Activated CD4-positive, alpha-beta T cell treated with anti-CD3 and anti-CD28 coated beads, Interleukin-2, Interleukin-6, amounts not matched to agents 100 ng/mL and 50 ng/mL, durations not matched to agents 16 hours and 8 hours (primary cell): ENCODE measurements around the gene RBBP7.
A peak's percentile ranks its signal among the peaks of the same experiment; 100 is the strongest.

Experiments
- DNase-seq: peaks from one replicate; pipeline ENCODE4 v3.0.0-alpha.2; 2020

Gene RBBP7

GRCh38 chrX:16822723-16823122 lies 47.4 kb downstream of the RBBP7 start:
- peak; percentile 69 for DNase-seq

GRCh38 chrX:16819634-16820033 lies 50.5 kb downstream of the RBBP7 start:
- DNase-seq: no peak

GRCh38 chrX:16814597-16814996 lies 55.6 kb downstream of the RBBP7 start:
- DNase-seq: no peak

GRCh38 chrX:16807976-16808542 lies 62.1 kb downstream of the RBBP7 start:
- no peak for DNase-seq

- DNase-seq: no peak
These were observed 62.6 kb downstream of the RBBP7 start for GRCh38 chrX:16807548-16807947.

- DNase-seq: no peak
These were observed 65.2 kb downstream of the RBBP7 start for GRCh38 chrX:16804923-16805464.

- no peak for DNase-seq
These were observed 72.3 kb downstream of the RBBP7 start for GRCh38 chrX:16797841-16798240.

GRCh38 chrX:16797358-16797757 lies 72.8 kb downstream of the RBBP7 start:
- no peak for DNase-seq

GRCh38 chrX:16796298-16796697 lies 73.9 kb downstream of the RBBP7 start:
- no peak for DNase-seq
